HEK293 (cell line): ENCODE data around the gene S1PR5.

Source experiments
- CTCF ChIA-PET: fragments of 350-600 bp; formaldehyde crosslinking; extraction: SDS; loops from one replicate; lab custom pipeline; 2021; ENCODE audit warnings: antibody characterized with exemption; lab: Yijun Ruan, JAX
- POLR2A ChIA-PET: fragments of 300-600 bp; formaldehyde crosslinking; extraction: SDS; loops from one replicate; lab custom pipeline; 2020; ENCODE audit warnings: antibody characterized with exemption, inconsistent platforms; lab: Yijun Ruan, JAX
- H3K27ac ChIP-seq: fragments of 200-500 bp; sonication (Bioruptor generic); 2 replicates; pipeline ENCODE4 v1.5.1; 2014; ENCODE audit warnings: low read depth, low read length, control low read depth, inconsistent platforms; ENCODE audit errors: extremely low read depth
- H3K36me3 ChIP-seq, 2 experiments: fragments of 200-500 bp in 1 of 2; sonication (Bioruptor generic) in 1 of 2; 1 replicate in 1 of 2; 2 replicates in 1 of 2; pipeline ENCODE4 v1.5.1; 2014 to 2017; ENCODE audit warnings: inconsistent platforms in 2 of 2, low read length in 2 of 2; ENCODE audit not compliant: control insufficient read depth in 2 of 2, insufficient read depth in 1 of 2
- H3K4me1 ChIP-seq: fragments of 200-500 bp; sonication (Bioruptor generic); 2 replicates; pipeline ENCODE4 v1.5.1; 2014; ENCODE audit warnings: mild to moderate bottlenecking, low read length, inconsistent platforms; ENCODE audit not compliant: control insufficient read depth, insufficient read depth
- H3K4me3 ChIP-seq: 2 replicates; pipeline ENCODE4 v1.5.1; 2011; ENCODE audit warnings: low read depth, mild to moderate bottlenecking, control low read depth, low read length, moderate library complexity
- H3K9me3 ChIP-seq: fragments of 200-500 bp; sonication (Bioruptor generic); 2 replicates; pipeline ENCODE4 v1.5.1; 2014; ENCODE audit warnings: low read depth, low read length, inconsistent platforms; ENCODE audit not compliant: control insufficient read depth, insufficient read depth
- HOXA7 ChIP-seq: sonication (generic); formaldehyde crosslinking; IDR thresholded peaks from 2 replicates; pipeline ENCODE4 v1.8.1; 2022; ENCODE audit warnings: missing genetic modification reagents, borderline replicate concordance
- OVOL3 ChIP-seq: fragments of 450-650 bp; formaldehyde crosslinking; IDR thresholded peaks from 2 replicates; pipeline ENCODE4 v1.5.1; 2016; ENCODE audit warnings: missing biosample characterization, missing genetic modification characterization
- PATZ1 ChIP-seq: fragments of 450-650 bp; formaldehyde crosslinking; IDR thresholded peaks from 2 replicates; pipeline ENCODE4 v1.5.1; 2016; ENCODE audit warnings: missing biosample characterization, missing genetic modification characterization
- PBX3 ChIP-seq: sonication (generic); formaldehyde crosslinking; IDR thresholded peaks from 2 replicates; pipeline ENCODE4 v1.8.1; 2022; ENCODE audit warnings: mild to moderate bottlenecking, moderate library complexity, missing genetic modification reagents
- SCRT2 ChIP-seq: fragments of 450-650 bp; formaldehyde crosslinking; IDR thresholded peaks from 2 replicates; pipeline ENCODE4 v1.5.1; 2016; ENCODE audit warnings: missing biosample characterization, missing genetic modification characterization
- SP3 ChIP-seq: fragments of 450-650 bp; formaldehyde crosslinking; IDR thresholded peaks from 2 replicates; pipeline ENCODE4 v1.5.1; 2016; ENCODE audit warnings: missing biosample characterization, missing genetic modification characterization
- TCF7L2 ChIP-seq: IDR thresholded peaks from 2 replicates; pipeline ENCODE4 v1.6.1; 2011; ENCODE audit warnings: low read depth, mild to moderate bottlenecking, inconsistent platforms, low read length, moderate library complexity, borderline replicate concordance
- ZBTB11 ChIP-seq: fragments of 450-650 bp; formaldehyde crosslinking; conservative IDR thresholded peaks from 2 replicates; pipeline ENCODE4 v1.5.1; 2016; ENCODE audit warnings: low read depth, missing biosample characterization, missing genetic modification characterization
- ZBTB6 ChIP-seq: fragments of 450-650 bp; formaldehyde crosslinking; IDR thresholded peaks from 2 replicates; pipeline ENCODE4 v1.5.1; 2017; ENCODE audit warnings: missing biosample characterization, missing genetic modification characterization
- ZFP41 ChIP-seq: fragments of 450-650 bp; formaldehyde crosslinking; IDR thresholded peaks from 2 replicates; pipeline ENCODE4 v1.5.1; 2016; ENCODE audit warnings: missing biosample characterization, missing genetic modification characterization, borderline replicate concordance
- ZNF114 ChIP-seq: fragments of 450-650 bp; formaldehyde crosslinking; IDR thresholded peaks from 2 replicates; pipeline ENCODE4 v1.5.0; 2017; ENCODE audit warnings: missing biosample characterization, missing genetic modification characterization
- ZNF157 ChIP-seq: fragments of 450-650 bp; formaldehyde crosslinking; IDR thresholded peaks from 2 replicates; pipeline ENCODE4 v1.5.1; 2016; ENCODE audit warnings: missing biosample characterization, missing genetic modification characterization
- ZNF202 ChIP-seq: fragments of 450-650 bp; formaldehyde crosslinking; IDR thresholded peaks from 2 replicates; pipeline ENCODE4 v1.5.1; 2016; ENCODE audit warnings: missing biosample characterization, missing genetic modification characterization, borderline replicate concordance
- ZNF248 ChIP-seq: fragments of 450-650 bp; formaldehyde crosslinking; IDR thresholded peaks from 2 replicates; pipeline ENCODE4 v1.5.1; 2017; ENCODE audit warnings: missing biosample characterization, missing genetic modification characterization
- ZNF596 ChIP-seq: fragments of 450-650 bp; IDR thresholded peaks from 2 replicates; pipeline ENCODE4 v1.5.0; 2018; ENCODE audit warnings: missing biosample characterization, mild to moderate bottlenecking, missing genetic modification characterization, moderate library complexity
- ZNF658 ChIP-seq: fragments of 450-650 bp; formaldehyde crosslinking; IDR thresholded peaks from 2 replicates; pipeline ENCODE4; 2016; ENCODE audit warnings: missing biosample characterization, missing genetic modification characterization

The S1PR5 gene

GRCh38 chr19:10491472-10492047 is 25.7 kb downstream of the S1PR5 start (continued):
- TF ChIP-seq ZBTB11 (no peak), OVOL3 (tag by site-specific recombination) (no peak), ZFP41 (tag by site-specific recombination) (no peak)

GRCh38 chr19:10486551-10486950 is 30.7 kb downstream of the S1PR5 start:
- TF ChIP-seq SP3 (tag by site-specific recombination) (no peak), SCRT2 (tag by site-specific recombination) (0 out of 2 replicates have a peak, but pooled peaks have one; percentile 19)
- H3K4me1 ChIP-seq: no peaks in the 10 kb centered on the region
- ChIA-PET CTCF (interaction anchor here (0.6 to 1.0 kb wide), 3 partner anchors 10 to 48 kb away, joined by 3 to 4 read pairs (median 3); no protein-coding TSS in a partner anchor), POLR2A (no interaction called here)
- H3K27ac ChIP-seq: no peak overlapping the region
- no peaks in the 10 kb centered on the region for H3K9me3 ChIP-seq
- H3K36me3 ChIP-seq: peaks cover 9 to 53% of the 10 kb centered on the region in 2 experiments; a peak in 2 of 3 replicates
- no peak overlapping the region for H3K4me3 ChIP-seq

- POLR2A ChIA-PET: interaction anchor here (0.7 to 1.0 kb wide), 2 partner anchors 10 to 17 kb away, joined by 3 read pairs; no protein-coding TSS in a partner anchor
- TF ChIP-seq ZNF596 (peak; percentile 75), ZBTB6 (no peak), TCF7L2 (no peak), PATZ1 (tag by site-specific recombination) (peak; percentile 13; the same call in 1 of the 2 replicates)
- CTCF ChIA-PET: interaction anchor here (0.6 to 2.5 kb wide), 28 partner anchors 8 to 427 kb away, joined by 3 to 14 read pairs (median 3); partner anchors contain the start of gene CDC37
- Histone ChIP-seq H3K4me3 (no peak overlapping the region), H3K4me1 (no peaks in the 10 kb centered on the region), H3K36me3 (no peaks in the 10 kb centered on the region), H3K27ac (no peak overlapping the region), H3K9me3 (no peaks in the 10 kb centered on the region)
Observed at GRCh38 chr19:10478903-10479384, 38.3 kb downstream of the S1PR5 start.

- ChIA-PET POLR2A (interaction anchor here (0.7 to 1.0 kb wide), 2 partner anchors 10 to 17 kb away, joined by 3 read pairs; no protein-coding TSS in a partner anchor), CTCF (interaction anchor here (0.6 to 2.5 kb wide), 24 partner anchors 8 to 428 kb away, joined by 3 to 14 read pairs (median 3); partner anchors contain the start of gene CDC37)
- Histone ChIP-seq H3K4me3 (no peak overlapping the region), H3K36me3 (no peaks in the 10 kb centered on the region), H3K27ac (no peak overlapping the region), H3K9me3 (no peaks in the 10 kb centered on the region), H3K4me1 (no peaks in the 10 kb centered on the region)
- TF ChIP-seq ZNF157 (tag by site-specific recombination) (no peak), ZNF658 (tag by site-specific recombination) (no peak), ZNF114 (tag by site-specific recombination) (no peak), ZNF596 (no peak), PBX3 (CRISPR knock-in tag) (no peak), HOXA7 (no peak), ZNF202 (no peak), ZNF248 (tag by site-specific recombination) (no peak)
Observed at GRCh38 chr19:10478476-10478875, 38.8 kb downstream of the S1PR5 start.
